ENCODE measurements around the gene NECTIN1. TPM values are rescaled to one million over a fixed set of nuclear protein-coding genes. Genes with fewer than 3 reads are reported as not detected.

The NECTIN1 gene
- total RNA-seq, 6 experiments from 2014 or later = 4.3 to 8.4 (median 6.1) TPM

DNA sequence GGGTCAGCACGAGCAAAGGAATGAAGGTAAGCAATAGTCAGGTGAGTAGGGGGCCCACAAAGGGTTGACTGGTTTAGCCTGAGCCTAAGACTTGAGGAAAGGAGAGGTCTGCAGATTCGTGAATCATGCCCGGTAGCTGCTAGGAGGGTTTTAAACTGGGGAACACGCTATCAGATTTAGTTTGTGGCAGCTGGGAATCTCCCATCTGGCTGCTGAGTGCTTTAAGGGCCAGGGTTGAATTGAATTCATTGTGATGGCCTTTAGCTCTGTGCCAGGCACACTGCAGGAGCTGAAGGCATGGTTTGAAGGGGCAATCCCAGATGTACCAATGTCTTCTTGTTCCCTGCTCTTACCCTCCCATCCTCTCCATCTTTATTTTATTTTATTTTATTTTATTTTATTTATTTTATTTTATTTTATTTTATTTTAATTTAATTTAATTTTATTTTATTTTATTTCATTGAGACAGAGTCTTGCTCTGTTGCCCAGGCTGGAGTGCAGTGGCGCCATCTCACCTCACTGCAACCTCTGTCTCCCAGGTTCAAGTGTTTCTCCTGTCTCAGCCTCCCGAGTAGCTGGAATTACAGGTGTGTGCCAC, 1.9 kb upstream of the NECTIN1 start:
- Histone ChIP-seq H3K4me3 (no peak overlapping the region), H3K27me3 (no peaks in the 10 kb centered on the region), H3K27ac (no peak overlapping the region), H3K36me3 (no peaks in the 10 kb centered on the region), H3K9me3 (no peaks in the 10 kb centered on the region), H3K4me1 (peaks cover 0 to 17% (median 5%) of the 10 kb centered on the region in 4 donors)
- TF ChIP-seq CTCF (IDR thresholded peaks at IDR 0.05) = no peak
- TF ChIP-seq POLR2A (IDR thresholded peaks at IDR 0.05) = no peak
- DNase-seq (no peak), ATAC-seq (no peak)
- intact Hi-C loops (cut with DNase I) = loop anchor here in 1 of 2 donors (5.0 kb wide), 1 partner anchor 69 kb away; no protein-coding TSS in a partner anchor
- 40% methylated on average over 1 of the region's 6 CpGs for WGBS (ENCODE audit: insufficient coverage, low coverage, low lambda C conversion rate, missing lambda C conversion rate)

GRCh38 chr11:119729951-119730613, 1.1 kb upstream of the NECTIN1 start:
- H3K27ac ChIP-seq = peak overlapping the region; percentile 7 to 72 (median 71)

GRCh38 chr11:119729581-119729927, 554 bp upstream of the NECTIN1 start:
- ATAC-seq (peak; percentile 3 to 22 (median 9)), DNase-seq (no peak)
- Histone ChIP-seq H3K36me3 (no peaks in the 10 kb centered on the region), H3K4me1 (peaks cover 0 to 17% (median 5%) of the 10 kb centered on the region in 4 donors), H3K9me3 (no peaks in the 10 kb centered on the region), H3K27me3 (no peaks in the 10 kb centered on the region), H3K27ac (peak overlapping the region; percentile 45 to 72 (median 71)), H3K4me3 (peak overlapping the region; percentile 66 to 80 (median 80))
- intact Hi-C loops (cut with DNase I) = loop anchor here in 1 of 2 donors (5.0 kb wide), 1 partner anchor 57 kb away; no protein-coding TSS in a partner anchor
- TF ChIP-seq POLR2A (IDR thresholded peaks at IDR 0.05) (no peak), CTCF (IDR thresholded peaks at IDR 0.05) (peak in 2 of 4 donors; percentile 9 to 19)
- WGBS (ENCODE audit: insufficient coverage, low coverage, low lambda C conversion rate, missing lambda C conversion rate) = no CpG with 5 or more reads among the region's 21 CpGs

More at GRCh38 chr11:119729951-119730613, 1.1 kb upstream of the NECTIN1 start:
- peak overlapping the region; percentile 66 to 80 (median 80) for H3K4me3 ChIP-seq
- TF ChIP-seq POLR2A (IDR thresholded peaks at IDR 0.05) (peak; percentile 6), CTCF (IDR thresholded peaks at IDR 0.05) (no peak)
- DNase-seq (peak; percentile 69 to 78 (median 74)), ATAC-seq (peak; percentile 48 to 77 (median 66))
- no peaks in the 10 kb centered on the region for H3K9me3 ChIP-seq
- WGBS (ENCODE audit: insufficient coverage, low coverage, low lambda C conversion rate, missing lambda C conversion rate) = 28% methylated on average over 10 of the region's 21 CpGs
- intact Hi-C loops (cut with DNase I) = loop anchor here (5.0 kb wide), 2 partner anchors 58 to 68 kb away; no protein-coding TSS in a partner anchor
- H3K4me1 ChIP-seq = peaks cover 0 to 17% (median 5%) of the 10 kb centered on the region in 4 donors
- H3K27me3 ChIP-seq = no peaks in the 10 kb centered on the region
- H3K36me3 ChIP-seq = no peaks in the 10 kb centered on the region

- no peaks in the 10 kb centered on the region for H3K9me3 ChIP-seq
- TF ChIP-seq CTCF (IDR thresholded peaks at IDR 0.05) = no peak
- no peak for TF ChIP-seq POLR2A (IDR thresholded peaks at IDR 0.05)
- H3K36me3 ChIP-seq = no peaks in the 10 kb centered on the region
- no peaks in the 10 kb centered on the region for H3K27me3 ChIP-seq
- peak overlapping the region; percentile 66 to 80 (median 80) for H3K4me3 ChIP-seq
- intact Hi-C loops (cut with DNase I) = loop anchor here in 1 of 2 donors (5.0 kb wide), 1 partner anchor 56 kb away; no protein-coding TSS in a partner anchor
- DNase-seq (peak in 1 of 3 donors; percentile 59), ATAC-seq (peak; percentile 2 to 11 (median 4))
- WGBS (ENCODE audit: insufficient coverage, low coverage, low lambda C conversion rate, missing lambda C conversion rate) = under 1% methylated on average over 25 of the region's 30 CpGs
- peaks cover 0 to 17% (median 5%) of the 10 kb centered on the region in 4 donors for H3K4me1 ChIP-seq
- peak overlapping the region in 2 of 3 donors; percentile 65 to 71 for H3K27ac ChIP-seq
These were observed 781 bp downstream of the NECTIN1 start for GRCh38 chr11:119728211-119728626.

Measured in right lobe of liver (tissue), 6 donors.